CD8-positive, alpha-beta memory T cell (primary cell): Measurements from ENCODE around the gene OR13C3. TPM values are rescaled to one million over a fixed set of nuclear protein-coding genes. Genes with fewer than 3 reads are reported as not detected.
"Not testable (repeated sequence)": the region's sequence is repeated elsewhere in the genome, so short reads cannot be mapped to it uniquely, and the experiment has no call there.

Experiments
- CTCF ChIA-PET: fragments of 350-600 bp; sonication (Branson Sonifier 250); formaldehyde crosslinking; loops from one replicate; lab custom pipeline; 2021; ENCODE audit warnings: antibody characterized with exemption; lab: Charles Lee
- POLR2A ChIA-PET: fragments of 350-600 bp; sonication (Branson Sonifier 250); formaldehyde crosslinking; loops from one replicate; lab custom pipeline; 2021; ENCODE audit warnings: antibody characterized with exemption; lab: Charles Lee
- DNase-seq, 5 donors: peaks; one replicate each; pipeline versions ENCODE4 v3.0.0 to v3.0.0-alpha.2; 2020 to 2022; ENCODE audit warnings: mixed read lengths in 1 of 5
- H3K27ac ChIP-seq: one replicate; pipeline ENCODE4 v1.7.0; 2013; ENCODE audit warnings: low read depth, mild to moderate bottlenecking, low read length, moderate library complexity
- H3K27me3 ChIP-seq: 2 replicates; pipeline ENCODE4 v1.7.0; 2013; ENCODE audit warnings: low read length, mild to moderate bottlenecking; ENCODE audit not compliant: insufficient read depth, poor library complexity, severe bottlenecking
- H3K36me3 ChIP-seq: 2 replicates; pipeline ENCODE4 v1.7.0; 2013; ENCODE audit warnings: mild to moderate bottlenecking, low read length, moderate library complexity; ENCODE audit not compliant: insufficient read depth
- H3K4me1 ChIP-seq: 2 replicates; pipeline ENCODE4 v1.7.0; 2013; ENCODE audit warnings: mild to moderate bottlenecking, low read length, moderate library complexity; ENCODE audit not compliant: insufficient read depth
- H3K4me3 ChIP-seq: 2 replicates; pipeline ENCODE4 v1.7.0; 2013; ENCODE audit warnings: mild to moderate bottlenecking, low read length
- H3K9me3 ChIP-seq: 2 replicates; pipeline ENCODE4 v1.7.0; 2013; ENCODE audit warnings: mild to moderate bottlenecking, low read length
- H3K27ac Mint-ChIP-seq, 8 donors: one replicate each; pipeline ENCODE4 v1.8.0; 2020 to 2021; ENCODE audit warnings: mixed read lengths in 8 of 8, mild to moderate bottlenecking in 6 of 8, inconsistent platforms in 3 of 8, moderate library complexity in 3 of 8
- H3K27me3 Mint-ChIP-seq, 2 donors: one replicate each; pipeline ENCODE4 v1.8.0; 2020 to 2021; ENCODE audit warnings: mixed read lengths in 2 of 2, mild to moderate bottlenecking in 1 of 2, moderate library complexity in 1 of 2
- H3K36me3 Mint-ChIP-seq, 3 donors: one replicate each; pipeline ENCODE4 v1.8.0; 2020 to 2021; ENCODE audit warnings: mixed read lengths in 3 of 3, inconsistent platforms in 1 of 3, mild to moderate bottlenecking in 1 of 3
- H3K4me1 Mint-ChIP-seq, 3 donors: one replicate each; pipeline ENCODE4 v1.8.0; 2020 to 2021; ENCODE audit warnings: mixed read lengths in 3 of 3, inconsistent platforms in 1 of 3, mild to moderate bottlenecking in 1 of 3
- H3K4me3 Mint-ChIP-seq, 7 donors: one replicate each; pipeline ENCODE4 v1.8.0; 2020 to 2021; ENCODE audit warnings: mixed read lengths in 7 of 7, mild to moderate bottlenecking in 6 of 7, moderate library complexity in 4 of 7, inconsistent platforms in 2 of 7
- H3K9me3 Mint-ChIP-seq, 5 donors: one replicate each; pipeline ENCODE4 v1.8.0; 2020 to 2022; ENCODE audit warnings: mixed read lengths in 5 of 5, mild to moderate bottlenecking in 3 of 5, moderate library complexity in 2 of 5, inconsistent platforms in 1 of 5
- polyA plus RNA-seq: library from polyadenylated mRNA; unstranded; fragments of 300-500 nt; fragmentation: Illumina TruSeq; gene quantifications from one replicate; pipeline ENCODE4 v1.2.3, GENCODE V29; 2021
- total RNA-seq, 2 experiments: library from RNA; stranded (reverse); gene quantifications; one replicate each; pipeline ENCODE4 v1.2.3, GENCODE V29; 2021

The OR13C3 gene
- total and polyA plus RNA-seq, 3 experiments from 2014 or later: not detected

- Histone ChIP-seq H3K4me3 (no peak overlapping the region), H3K9me3 (no peaks in the 10 kb centered on the region), H3K36me3 (no peaks in the 10 kb centered on the region), H3K4me1 (no peaks in the 10 kb centered on the region), H3K27me3 (no peaks in the 10 kb centered on the region), H3K27ac (no peak overlapping the region)
- no peaks in the 10 kb centered on the region for H3K27me3 Mint-ChIP-seq
- peaks cover 4 to 15% (median 6%) of the 10 kb centered on the region in 5 donors for H3K9me3 Mint-ChIP-seq
- ChIA-PET POLR2A (no interaction called here), CTCF (no interaction called here)
- no peak overlapping the region for H3K27ac Mint-ChIP-seq
- no peak for DNase-seq
- H3K36me3 Mint-ChIP-seq: no peaks in the 10 kb centered on the region
- H3K4me1 Mint-ChIP-seq: no peaks in the 10 kb centered on the region
- H3K4me3 Mint-ChIP-seq: no peak overlapping the region
Observed at GRCh38 chr9:104555521-104555920, 18.9 kb upstream of the OR13C3 start.

- ChIA-PET CTCF (no interaction called here), POLR2A (no interaction called here)
- no peak overlapping the region for H3K4me3 Mint-ChIP-seq
- no peak for DNase-seq
- no peaks in the 10 kb centered on the region for H3K9me3 ChIP-seq
- no peaks in the 10 kb centered on the region for H3K4me1 ChIP-seq
- H3K4me3 ChIP-seq: no peak overlapping the region
- no peak overlapping the region for H3K27ac Mint-ChIP-seq
- H3K9me3 Mint-ChIP-seq: peaks cover 0 to 10% (median 4%) of the 10 kb centered on the region in 5 donors
- H3K36me3 Mint-ChIP-seq: no peaks in the 10 kb centered on the region
- H3K27ac ChIP-seq: no peak overlapping the region
- H3K27me3 ChIP-seq: no peaks in the 10 kb centered on the region
- H3K36me3 ChIP-seq: no peaks in the 10 kb centered on the region
- H3K27me3 Mint-ChIP-seq: no peaks in the 10 kb centered on the region
- H3K4me1 Mint-ChIP-seq: no peaks in the 10 kb centered on the region
Observed at GRCh38 chr9:104553261-104553660, 16.6 kb upstream of the OR13C3 start.

GRCh38 chr9:104544644-104545043 lies 8.0 kb upstream of the OR13C3 start:
- Mint-ChIP-seq H3K9me3 (no peaks in the 10 kb centered on the region), H3K36me3 (no peaks in the 10 kb centered on the region), H3K4me1 (no peaks in the 10 kb centered on the region), H3K4me3 (no peak overlapping the region), H3K27me3 (no peaks in the 10 kb centered on the region), H3K27ac (no peak overlapping the region)
- POLR2A ChIA-PET: no interaction called here
- DNase-seq: no peak
- Histone ChIP-seq H3K27me3 (no peaks in the 10 kb centered on the region), H3K27ac (no peak overlapping the region), H3K36me3 (no peaks in the 10 kb centered on the region), H3K4me3 (no peak overlapping the region), H3K4me1 (no peaks in the 10 kb centered on the region), H3K9me3 (no peaks in the 10 kb centered on the region)
- CTCF ChIA-PET: no interaction called here

GRCh38 chr9:104539275-104539674 lies 2.6 kb upstream of the OR13C3 start:
- no peaks in the 10 kb centered on the region for H3K27me3 Mint-ChIP-seq
- H3K27me3 ChIP-seq: no peaks in the 10 kb centered on the region
- peaks cover 0 to 2% (median 0%) of the 10 kb centered on the region in 5 donors for H3K9me3 Mint-ChIP-seq
- H3K4me1 Mint-ChIP-seq: no peaks in the 10 kb centered on the region
- H3K27ac ChIP-seq: no peak overlapping the region
- H3K27ac Mint-ChIP-seq: no peak overlapping the region
- H3K9me3 ChIP-seq: no peaks in the 10 kb centered on the region
- no peaks in the 10 kb centered on the region for H3K36me3 Mint-ChIP-seq
- POLR2A ChIA-PET: no interaction called here
- no peak overlapping the region for H3K4me3 ChIP-seq
- no peak for DNase-seq
- no peaks in the 10 kb centered on the region for H3K4me1 ChIP-seq
- H3K36me3 ChIP-seq: no peaks in the 10 kb centered on the region
- CTCF ChIA-PET: no interaction called here
- H3K4me3 Mint-ChIP-seq: no peak overlapping the region

GRCh38 chr9:104527109-104527508 lies 9.5 kb downstream of the OR13C3 start, which contains the start of gene OR13C4:
TSS of gene OR13C4 (minus strand) at chr9:104527209. CDS start at chr9:104527209, 0 bp downstream.
- peaks cover 0 to 6% (median 2%) of the 10 kb centered on the region in 5 donors for H3K9me3 Mint-ChIP-seq
- Histone ChIP-seq H3K9me3 (no peaks in the 10 kb centered on the region), H3K27ac (no peak within 1 kb of the TSS), H3K27me3 (no peaks in the 10 kb centered on the region), H3K4me3 (no peak within 1 kb of the TSS), H3K4me1 (no peaks in the 10 kb centered on the region), H3K36me3 (no peaks in the 10 kb centered on the region)
- no peak within 1 kb of the TSS for H3K4me3 Mint-ChIP-seq
- H3K27me3 Mint-ChIP-seq: no peaks in the 10 kb centered on the region
- DNase-seq: no peak
- CTCF ChIA-PET: no interaction called here
- no peaks in the 10 kb centered on the region for H3K4me1 Mint-ChIP-seq
- no peak within 1 kb of the TSS for H3K27ac Mint-ChIP-seq
- no peaks in the 10 kb centered on the region for H3K36me3 Mint-ChIP-seq
- POLR2A ChIA-PET: no interaction called here

- H3K4me1 Mint-ChIP-seq, H3K9me3 ChIP-seq, POLR2A ChIA-PET, H3K27ac Mint-ChIP-seq, H3K4me3 Mint-ChIP-seq, H3K4me1 ChIP-seq, H3K27ac ChIP-seq, H3K9me3 Mint-ChIP-seq, H3K36me3 ChIP-seq, H3K36me3 Mint-ChIP-seq, DNase-seq, H3K27me3 ChIP-seq, H3K27me3 Mint-ChIP-seq, CTCF ChIA-PET, H3K4me3 ChIP-seq: not testable (repeated sequence)
Observed at GRCh38 chr9:104520241-104520640, 16.4 kb downstream of the OR13C3 start.

- peaks cover 0 to 2% (median 0%) of the 10 kb centered on the region in 5 donors for H3K9me3 Mint-ChIP-seq
- ChIA-PET CTCF (no interaction called here), POLR2A (no interaction called here)
- no peak for DNase-seq
- Histone ChIP-seq H3K9me3 (no peaks in the 10 kb centered on the region), H3K4me3 (no peak overlapping the region), H3K36me3 (no peaks in the 10 kb centered on the region), H3K4me1 (no peaks in the 10 kb centered on the region), H3K27me3 (no peaks in the 10 kb centered on the region), H3K27ac (no peak overlapping the region)
- H3K27me3 Mint-ChIP-seq: no peaks in the 10 kb centered on the region
- H3K36me3 Mint-ChIP-seq: no peaks in the 10 kb centered on the region
- no peak overlapping the region for H3K27ac Mint-ChIP-seq
- no peaks in the 10 kb centered on the region for H3K4me1 Mint-ChIP-seq
- H3K4me3 Mint-ChIP-seq: no peak overlapping the region
Observed at GRCh38 chr9:104514901-104515300, 21.8 kb downstream of the OR13C3 start.

GRCh38 chr9:104506565-104506964 lies 30.1 kb downstream of the OR13C3 start:
- Mint-ChIP-seq H3K9me3 (peaks cover 0 to 2% (median 0%) of the 10 kb centered on the region in 5 donors), H3K27ac (no peak overlapping the region), H3K4me3 (no peak overlapping the region), H3K36me3 (no peaks in the 10 kb centered on the region), H3K27me3 (no peaks in the 10 kb centered on the region), H3K4me1 (no peaks in the 10 kb centered on the region)
- no peak for DNase-seq
- Histone ChIP-seq H3K4me1 (no peaks in the 10 kb centered on the region), H3K27me3 (no peaks in the 10 kb centered on the region), H3K9me3 (no peaks in the 10 kb centered on the region), H3K4me3 (no peak overlapping the region), H3K36me3 (no peaks in the 10 kb centered on the region), H3K27ac (no peak overlapping the region)
- POLR2A ChIA-PET: no interaction called here
- CTCF ChIA-PET: no interaction called here

GRCh38 chr9:104503963-104504362 lies 32.7 kb downstream of the OR13C3 start, which contains the start of gene OR13F1:
TSS of gene OR13F1 (plus strand) at chr9:104504263. CDS start at chr9:104504263, 0 bp downstream.
- Histone ChIP-seq H3K9me3 (no peaks in the 10 kb centered on the region), H3K4me1 (no peaks in the 10 kb centered on the region), H3K27ac (no peak within 1 kb of the TSS), H3K27me3 (no peaks in the 10 kb centered on the region), H3K4me3 (no peak within 1 kb of the TSS), H3K36me3 (no peaks in the 10 kb centered on the region)
- DNase-seq: no peak
- peak within 1 kb of the TSS in 1 of 8 donors; percentile 70 for H3K27ac Mint-ChIP-seq
- ChIA-PET CTCF (no interaction called here), POLR2A (no interaction called here)
- peaks cover 0 to 2% (median 0%) of the 10 kb centered on the region in 5 donors for H3K9me3 Mint-ChIP-seq
- no peaks in the 10 kb centered on the region for H3K4me1 Mint-ChIP-seq
- no peak within 1 kb of the TSS for H3K4me3 Mint-ChIP-seq
- H3K27me3 Mint-ChIP-seq: no peaks in the 10 kb centered on the region
- no peaks in the 10 kb centered on the region for H3K36me3 Mint-ChIP-seq
